Measurements from ENCODE around the gene ADCYAP1R1. TPM values are rescaled to one million over a fixed set of nuclear protein-coding genes. Genes with fewer than 3 reads are reported as not detected.

The ADCYAP1R1 gene
- polyA plus RNA-seq, 1 donor from 2014 or later: 8.6 TPM

- Histone ChIP-seq H3K4me3 (ENCODE audit: low read length) (no peak overlapping the region), H3K27ac (ENCODE audit: low read length) (no peak overlapping the region), H3K79me2 (replicated peaks; ENCODE audit: insufficient read depth, low read length) (no peaks in the 10 kb centered on the region), H3K4me2 (ENCODE audit: low read length) (no peak overlapping the region), H3K36me3 (ENCODE audit: insufficient read depth, low read length) (no peaks in the 10 kb centered on the region), H3F3A (ENCODE audit: insufficient read depth, low read length, poor library complexity, severe bottlenecking) (no peaks in the 10 kb centered on the region), H3K9me2 (ENCODE audit: insufficient read depth, low read length) (no peaks in the 10 kb centered on the region), H3K9me3 (ENCODE audit: low read length) (no peaks in the 10 kb centered on the region), H2AFZ (ENCODE audit: low read depth, low read length) (no peak overlapping the region), H4K20me1 (ENCODE audit: insufficient read depth) (no peaks in the 10 kb centered on the region), H3K27me3 (ENCODE audit: insufficient read depth, low read depth, low read length) (no peaks in the 10 kb centered on the region), H3K9ac (ENCODE audit: low read length) (no peak overlapping the region)
- TF ChIP-seq POLR2AphosphoS5 (IDR thresholded peaks at IDR 0.05): no peak
- TF ChIP-seq TAF1 (IDR thresholded peaks at IDR 0.05; ENCODE audit: low read depth): no peak
- no peak for TF ChIP-seq EP300 (conservative IDR thresholded peaks at IDR 0.05; ENCODE audit: poor library complexity, severe bottlenecking)
- no peak for TF ChIP-seq RAD21 (conservative IDR thresholded peaks at IDR 0.05)
These were observed 28.2 kb upstream of the ADCYAP1R1 start for GRCh38 chr7:31023877-31024276.

- no peaks in the 10 kb centered on the region for H3F3A ChIP-seq (ENCODE audit: insufficient read depth, low read length, poor library complexity, severe bottlenecking)
- H3K9ac ChIP-seq (ENCODE audit: low read length): peak overlapping the region; percentile 34
- H3K9me2 ChIP-seq (ENCODE audit: insufficient read depth, low read length): no peaks in the 10 kb centered on the region
- H3K9me3 ChIP-seq (ENCODE audit: low read length): no peaks in the 10 kb centered on the region
- no peaks in the 10 kb centered on the region for H3K27me3 ChIP-seq (ENCODE audit: insufficient read depth, low read depth, low read length)
- H3K27ac ChIP-seq (ENCODE audit: low read length): peak overlapping the region; percentile 59
- TF ChIP-seq EP300 (conservative IDR thresholded peaks at IDR 0.05; ENCODE audit: poor library complexity, severe bottlenecking): peak; percentile 94
- TF ChIP-seq SMC3 (conservative IDR thresholded peaks at IDR 0.05; ENCODE audit: poor library complexity): peak; percentile 29
- no peak for TF ChIP-seq EZH2 (IDR thresholded peaks at IDR 0.05; ENCODE audit: borderline replicate concordance, insufficient read depth, low read length, poor library complexity, severe bottlenecking)
- TF ChIP-seq POLR2AphosphoS5 (IDR thresholded peaks at IDR 0.05): peak; percentile 93
- TF ChIP-seq REST (IDR thresholded peaks at IDR 0.05; ENCODE audit: borderline replicate concordance): no peak
- no peak overlapping the region for H2AFZ ChIP-seq (ENCODE audit: low read depth, low read length)
- peak overlapping the region; percentile 47 for H3K4me3 ChIP-seq (ENCODE audit: low read length)
- no peaks in the 10 kb centered on the region for H3K36me3 ChIP-seq (ENCODE audit: insufficient read depth, low read length)
- no peak overlapping the region for H3K4me2 ChIP-seq (ENCODE audit: low read length)
- H3K79me2 ChIP-seq (replicated peaks; ENCODE audit: insufficient read depth, low read length): no peaks in the 10 kb centered on the region
- no peaks in the 10 kb centered on the region for H4K20me1 ChIP-seq (ENCODE audit: insufficient read depth)
These were observed 24.7 kb upstream of the ADCYAP1R1 start for GRCh38 chr7:31027161-31027965.

GRCh38 chr7:31028006-31028405 lies 24.1 kb upstream of the ADCYAP1R1 start:
- H4K20me1 ChIP-seq (ENCODE audit: insufficient read depth): no peaks in the 10 kb centered on the region
- no peak overlapping the region for H2AFZ ChIP-seq (ENCODE audit: low read depth, low read length)
- no peaks in the 10 kb centered on the region for H3K27me3 ChIP-seq (ENCODE audit: insufficient read depth, low read depth, low read length)
- no peaks in the 10 kb centered on the region for H3K9me2 ChIP-seq (ENCODE audit: insufficient read depth, low read length)
- H3K27ac ChIP-seq (ENCODE audit: low read length): no peak overlapping the region
- H3F3A ChIP-seq (ENCODE audit: insufficient read depth, low read length, poor library complexity, severe bottlenecking): no peaks in the 10 kb centered on the region
- TF ChIP-seq TAF1 (IDR thresholded peaks at IDR 0.05; ENCODE audit: low read depth) (no peak), RAD21 (conservative IDR thresholded peaks at IDR 0.05) (no peak), POLR2AphosphoS5 (IDR thresholded peaks at IDR 0.05) (no peak), SMC3 (conservative IDR thresholded peaks at IDR 0.05; ENCODE audit: poor library complexity) (no peak), EP300 (conservative IDR thresholded peaks at IDR 0.05; ENCODE audit: poor library complexity, severe bottlenecking) (no peak), REST (IDR thresholded peaks at IDR 0.05; ENCODE audit: borderline replicate concordance) (no peak), MXI1 (conservative IDR thresholded peaks at IDR 0.05; ENCODE audit: poor library complexity, severe bottlenecking) (no peak), EZH2 (IDR thresholded peaks at IDR 0.05; ENCODE audit: borderline replicate concordance, insufficient read depth, low read length, poor library complexity, severe bottlenecking) (no peak), CTCF (IDR thresholded peaks at IDR 0.05; ENCODE audit: poor library complexity, severe bottlenecking) (no peak)
- no peaks in the 10 kb centered on the region for H3K36me3 ChIP-seq (ENCODE audit: insufficient read depth, low read length)
- peak overlapping the region; percentile 47 for H3K4me3 ChIP-seq (ENCODE audit: low read length)
- no peak overlapping the region for H3K9ac ChIP-seq (ENCODE audit: low read length)
- H3K9me3 ChIP-seq (ENCODE audit: low read length): no peaks in the 10 kb centered on the region
- no peaks in the 10 kb centered on the region for H3K79me2 ChIP-seq (replicated peaks; ENCODE audit: insufficient read depth, low read length)
- no peak overlapping the region for H3K4me2 ChIP-seq (ENCODE audit: low read length)

Measured in neural cell (in vitro differentiated cells).